Activated effector memory CD4-positive, alpha-beta T cell treated with Interleukin-2 at 50 U/mL for 16 hours (primary cell): Measurements from ENCODE around the gene HOXB8.

Source experiments
- DNase-seq: peaks from one replicate; pipeline ENCODE4 v3.0.0-alpha.2; 2020

The HOXB8 gene

GRCh38 chr17:48610282-48611211 is 4.5 kb downstream of the HOXB8 start, which contains the start of gene HOXB7:
Gene HOXB7 (minus strand): TSS chr17:48611017. CDS start chr17:48610918, 99 bp downstream.
- peak; percentile 41 for DNase-seq

- DNase-seq: no peak
Measured at GRCh38 chr17:48609759-48610281, 5.3 kb downstream of the HOXB8 start.

- DNase-seq: no peak
Measured at GRCh38 chr17:48609033-48609432, 6.1 kb downstream of the HOXB8 start.

- no peak for DNase-seq
Measured at GRCh38 chr17:48608494-48608834, 6.6 kb downstream of the HOXB8 start.

- no peak for DNase-seq
Measured at GRCh38 chr17:48606892-48607614, 8.0 kb downstream of the HOXB8 start.

- no peak for DNase-seq
Measured at GRCh38 chr17:48605991-48606891, 8.9 kb downstream of the HOXB8 start.

GRCh38 chr17:48605409-48605919 is 9.6 kb downstream of the HOXB8 start:
- DNase-seq: no peak

- DNase-seq: no peak
Measured at GRCh38 chr17:48604770-48605329, 10.2 kb downstream of the HOXB8 start, which contains the start of gene HOXB6. Gene HOXB6 (minus strand): TSS chr17:48604986. CDS start chr17:48598150, 6,836 bp downstream.

GRCh38 chr17:48603959-48604769 is 10.9 kb downstream of the HOXB8 start:
- DNase-seq: no peak

GRCh38 chr17:48601539-48602425 is 13.3 kb downstream of the HOXB8 start:
- DNase-seq: no peak

- no peak for DNase-seq
Measured at GRCh38 chr17:48601207-48601538, 13.9 kb downstream of the HOXB8 start.

GRCh38 chr17:48600244-48601098 is 14.6 kb downstream of the HOXB8 start:
- no peak for DNase-seq

- no peak for DNase-seq
Measured at GRCh38 chr17:48599354-48599753, 15.7 kb downstream of the HOXB8 start.

GRCh38 chr17:48598736-48599135 is 16.4 kb downstream of the HOXB8 start:
- no peak for DNase-seq

- DNase-seq: no peak
Measured at GRCh38 chr17:48597778-48598631, 17.1 kb downstream of the HOXB8 start.

GRCh38 chr17:48597528-48597777 is 17.6 kb downstream of the HOXB8 start:
- no peak for DNase-seq

GRCh38 chr17:48596735-48597527 is 18.2 kb downstream of the HOXB8 start:
- no peak for DNase-seq
